GM19035 (cell line): ENCODE data around the gene TAF3.
A peak's percentile ranks its signal among the peaks of the same experiment; 100 is the strongest.
"Not testable (repeated sequence)": the region's sequence is repeated elsewhere in the genome, so short reads cannot be mapped to it uniquely, and the experiment has no call there.

Source experiments
- ATAC-seq: cut with Tn5 transposase; IDR thresholded peaks from one replicate; pipeline ENCODE4 v1.9.1; 2021; ENCODE audit not compliant: unreplicated experiment

The TAF3 gene

DNA sequence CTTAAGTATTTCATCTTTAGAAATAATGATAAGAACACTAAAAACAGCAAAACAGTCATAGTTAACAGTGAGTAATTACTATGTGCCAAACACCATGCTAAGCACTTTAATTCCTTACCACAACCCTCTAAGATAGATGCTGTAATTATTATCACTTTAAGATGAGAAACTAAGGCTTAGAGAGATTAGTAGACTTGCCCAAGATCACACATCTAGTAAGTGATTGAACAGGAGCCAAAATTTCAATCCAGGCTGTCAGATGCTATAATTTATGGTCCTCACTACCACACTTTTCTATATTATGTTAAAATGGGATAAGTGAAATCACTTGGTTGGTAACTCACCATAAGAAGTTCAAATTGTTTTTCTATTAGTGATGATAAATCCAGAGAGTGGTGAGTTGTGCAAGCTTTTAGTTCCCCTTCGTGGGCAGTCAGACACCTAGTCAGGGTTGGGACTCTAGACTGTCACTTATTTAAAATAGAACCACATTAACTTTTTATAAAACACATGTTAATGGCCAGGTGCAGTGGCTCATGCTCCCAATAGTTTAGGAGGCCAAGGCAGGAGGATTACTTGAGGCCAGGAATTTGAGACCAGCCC lies 150.3 kb downstream of the TAF3 start:
- ATAC-seq = no peak

DNA sequence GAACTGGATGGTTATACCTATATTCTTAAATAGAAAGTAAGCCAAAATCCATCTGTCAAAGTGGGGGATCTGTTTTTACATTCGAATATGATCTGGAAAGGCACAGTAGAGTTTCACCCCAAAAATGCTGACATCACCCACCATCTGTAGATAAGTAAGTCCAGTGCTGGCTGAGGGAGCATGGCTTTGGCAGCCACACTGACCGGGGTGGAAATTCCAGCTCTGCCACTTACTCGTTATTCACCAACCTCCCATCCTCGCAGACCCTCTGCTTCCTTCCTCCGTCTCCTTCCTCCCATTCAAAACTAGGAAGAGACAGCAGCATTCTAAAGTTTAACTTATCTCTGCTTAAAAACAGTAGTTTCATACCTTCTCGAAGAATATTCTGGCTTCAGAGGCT lies 151.3 kb downstream of the TAF3 start:
- no peak for ATAC-seq

- ATAC-seq = no peak
Observed at GRCh38 chr10:7971949-7972348, 153.6 kb downstream of the TAF3 start.

DNA sequence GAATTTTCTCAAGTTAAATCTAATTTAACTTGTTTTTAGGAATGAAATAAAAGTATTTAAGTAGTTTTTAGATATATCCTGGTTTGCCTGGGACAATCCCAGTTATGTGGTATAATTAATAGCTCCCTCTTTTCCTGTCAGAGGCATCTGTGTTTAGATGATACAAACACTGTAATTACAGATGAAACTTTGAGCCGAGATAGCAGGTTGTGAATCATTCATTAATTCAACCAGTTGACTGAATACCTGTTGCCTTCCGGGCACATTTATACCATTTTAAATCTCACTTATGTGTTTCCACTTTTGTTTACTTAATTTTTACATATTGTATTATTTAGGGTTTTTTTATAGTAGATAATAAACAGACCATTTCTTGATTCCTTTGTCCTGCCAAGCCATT lies 154.1 kb downstream of the TAF3 start:
- ATAC-seq = no peak

DNA sequence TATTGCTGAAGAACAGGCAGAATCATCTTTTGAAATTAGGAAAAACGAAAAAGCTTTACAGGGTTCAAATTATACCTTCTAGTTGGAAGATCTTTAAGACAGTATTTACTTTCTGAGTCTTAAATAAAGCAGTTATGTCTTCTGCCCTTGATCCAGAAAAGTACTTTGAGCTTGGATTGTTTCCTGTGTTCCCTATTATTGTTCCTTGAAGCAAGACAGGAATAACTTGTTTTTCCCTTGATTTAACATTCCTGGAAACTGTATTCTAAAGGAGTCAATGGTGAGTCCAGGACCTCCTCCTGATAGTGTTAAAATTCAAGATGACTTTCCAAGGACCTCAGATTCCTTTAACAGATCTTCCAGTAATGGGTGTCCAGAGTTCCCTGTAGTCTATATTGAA lies 161.9 kb downstream of the TAF3 start:
- ATAC-seq = no peak

- no peak for ATAC-seq
Observed at GRCh38 chr10:7982727-7983126, 164.4 kb downstream of the TAF3 start.

DNA sequence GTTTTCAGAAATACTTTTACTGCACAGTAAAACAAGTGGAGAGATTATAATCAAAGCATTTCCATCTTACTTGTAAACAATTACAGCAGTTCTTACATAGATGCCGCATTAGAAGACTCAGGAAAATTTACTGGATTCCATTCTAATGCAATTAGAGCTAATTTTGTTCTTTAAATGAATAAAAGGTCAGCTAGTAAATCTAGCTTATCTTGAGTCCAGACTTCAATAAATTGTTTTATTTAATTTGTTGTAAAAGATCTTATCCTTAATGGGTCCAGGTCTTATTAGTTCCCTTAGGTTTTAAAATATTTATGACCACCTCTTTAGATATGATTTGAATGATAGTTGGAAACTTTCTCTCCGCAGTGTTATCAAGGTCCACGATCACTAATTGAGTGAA lies 166.0 kb downstream of the TAF3 start:
- ATAC-seq = no peak

DNA sequence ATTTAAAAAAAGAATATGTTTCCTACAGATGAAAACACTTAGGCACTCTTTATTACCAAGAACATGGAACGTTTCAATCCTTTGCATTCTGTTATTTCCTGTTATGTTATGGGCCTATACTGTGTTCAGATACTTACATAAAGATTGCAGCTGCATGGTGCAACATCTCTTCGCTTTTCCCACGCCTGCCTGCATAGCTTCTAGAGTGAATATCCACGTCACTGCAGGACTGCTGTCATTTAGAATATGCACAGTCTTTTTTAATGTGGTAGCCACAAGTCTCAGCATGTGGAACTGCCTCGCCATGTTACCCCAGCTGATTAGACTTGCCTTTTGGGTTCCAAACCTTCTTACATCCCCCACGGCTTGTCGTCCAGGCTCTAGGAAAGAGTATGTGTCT lies 166.6 kb downstream of the TAF3 start:
- no peak for ATAC-seq

DNA sequence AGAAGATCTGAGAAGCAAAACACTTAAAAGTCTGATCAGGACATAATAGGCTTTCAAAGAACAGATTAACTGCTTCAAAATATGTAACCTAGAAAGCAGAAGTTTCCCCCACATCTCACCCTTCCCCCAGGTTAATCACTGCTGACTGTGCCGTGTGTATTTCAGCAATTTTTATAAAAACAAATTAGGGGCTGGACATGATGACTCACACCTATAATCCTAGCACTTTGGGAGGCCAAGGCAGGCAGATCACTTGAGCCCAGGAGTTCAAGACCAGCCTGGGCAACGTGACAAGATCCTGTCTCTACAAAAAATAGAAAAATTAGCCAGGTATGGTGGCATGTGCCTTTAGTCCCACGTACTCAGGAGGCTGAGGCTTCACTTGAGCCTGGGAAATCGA lies 168.5 kb downstream of the TAF3 start:
- ATAC-seq = no peak

- no peak for ATAC-seq
Observed at GRCh38 chr10:7988989-7989388, 170.7 kb downstream of the TAF3 start.

DNA sequence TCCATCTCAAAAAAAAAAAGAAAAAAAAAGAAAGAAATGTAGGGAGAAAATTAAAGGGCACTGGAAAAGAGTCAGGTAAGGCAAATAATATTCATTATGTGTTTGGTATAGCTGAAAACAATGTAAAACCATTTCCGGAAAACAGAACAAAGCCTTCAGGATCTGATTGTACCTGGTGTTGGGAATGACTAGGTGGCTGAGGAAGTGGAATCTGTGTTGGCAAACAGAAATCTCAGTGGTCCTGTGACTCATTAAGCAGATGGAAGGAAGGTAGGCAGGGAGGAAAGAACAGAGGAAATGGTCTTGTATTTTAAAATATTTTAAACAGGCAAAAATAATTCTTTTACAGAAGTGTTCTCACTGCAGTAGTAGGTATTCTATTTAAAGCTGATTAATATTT lies 180.5 kb downstream of the TAF3 start:
- ATAC-seq = no peak

DNA sequence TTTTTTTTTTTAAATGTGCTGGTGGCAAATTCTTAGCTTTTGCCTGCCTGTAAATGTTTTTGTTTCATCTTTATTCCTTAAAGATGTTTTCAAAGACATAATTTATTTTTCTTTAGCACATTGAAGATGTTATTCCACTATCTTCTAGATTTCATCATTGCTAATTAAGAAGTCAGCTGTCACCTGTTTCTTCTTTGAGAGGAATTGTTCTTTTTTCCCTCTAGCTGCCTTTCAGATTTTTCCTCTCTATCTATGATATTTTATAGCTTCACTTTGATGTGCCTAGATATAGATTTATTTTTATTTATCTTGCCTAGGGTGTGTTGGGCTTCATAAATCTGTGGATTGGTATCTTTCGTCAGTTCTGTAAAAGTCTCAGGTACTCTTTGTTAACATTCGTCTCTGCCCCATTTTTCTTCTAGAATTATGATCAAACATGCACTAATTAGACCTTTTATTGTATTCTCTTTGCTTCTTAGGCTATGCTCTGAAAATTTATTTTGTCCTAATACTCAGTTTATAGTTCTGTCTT lies 186.2 kb downstream of the TAF3 start:
- ATAC-seq = no peak

- ATAC-seq = no peak
Observed at GRCh38 chr10:8006274-8006999, 188.1 kb downstream of the TAF3 start.

DNA sequence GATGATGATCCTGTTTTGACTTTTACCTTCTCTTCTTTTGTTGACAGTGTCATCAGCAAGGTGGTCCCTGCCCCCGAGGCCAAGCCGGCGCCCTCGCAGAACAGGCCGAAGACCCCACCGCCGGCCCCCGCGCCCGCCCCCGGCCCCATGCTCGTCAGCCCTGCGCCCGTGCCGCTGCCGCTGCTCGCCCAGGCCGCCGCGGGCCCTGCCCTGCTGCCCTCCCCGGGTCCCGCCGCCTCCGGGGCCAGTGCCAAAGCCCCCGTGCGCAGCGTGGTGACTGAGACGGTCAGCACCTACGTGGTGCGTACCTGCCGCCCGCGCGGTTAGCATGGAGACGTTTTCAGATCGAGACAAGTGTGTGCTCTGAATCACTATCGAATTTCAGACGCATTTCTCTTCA lies 190.7 kb downstream of the TAF3 start:
- ATAC-seq = no peak

DNA sequence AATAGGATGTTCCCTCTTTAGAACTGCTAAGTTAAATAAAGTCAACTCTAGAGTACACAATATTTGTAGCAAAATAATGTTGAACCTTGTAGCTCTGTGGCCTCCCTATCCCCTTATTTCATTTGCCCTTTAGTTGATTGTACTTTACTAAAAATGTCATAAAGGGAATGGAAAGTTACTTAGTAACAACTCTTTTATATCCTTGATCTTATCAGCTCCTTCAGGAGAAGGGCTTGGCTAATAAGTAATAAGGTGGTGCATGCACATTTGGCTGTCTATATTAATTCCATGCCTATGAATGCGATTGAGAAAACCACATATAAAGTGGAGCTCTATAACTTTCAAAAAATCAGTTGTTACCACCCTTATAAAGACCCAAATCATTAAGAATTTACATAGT lies 194.7 kb downstream of the TAF3 start:
- ATAC-seq = no peak

DNA sequence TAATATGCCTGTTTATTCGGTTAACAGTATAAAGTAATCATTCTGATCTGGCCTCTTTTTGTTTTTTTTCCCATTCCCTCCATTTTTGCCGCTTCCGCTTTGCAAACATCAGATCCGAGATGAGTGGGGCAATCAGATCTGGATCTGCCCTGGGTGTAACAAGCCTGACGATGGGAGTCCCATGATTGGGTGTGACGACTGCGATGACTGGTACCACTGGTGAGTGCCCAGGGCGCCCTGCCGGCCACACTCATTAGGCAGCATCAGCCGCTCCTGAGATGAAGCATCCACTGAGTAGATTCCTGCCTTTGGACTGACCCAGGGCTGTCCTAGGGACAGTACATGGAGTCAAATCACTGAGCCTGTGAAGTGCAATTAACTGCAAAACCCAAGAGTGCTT lies 195.3 kb downstream of the TAF3 start:
- ATAC-seq = no peak

DNA sequence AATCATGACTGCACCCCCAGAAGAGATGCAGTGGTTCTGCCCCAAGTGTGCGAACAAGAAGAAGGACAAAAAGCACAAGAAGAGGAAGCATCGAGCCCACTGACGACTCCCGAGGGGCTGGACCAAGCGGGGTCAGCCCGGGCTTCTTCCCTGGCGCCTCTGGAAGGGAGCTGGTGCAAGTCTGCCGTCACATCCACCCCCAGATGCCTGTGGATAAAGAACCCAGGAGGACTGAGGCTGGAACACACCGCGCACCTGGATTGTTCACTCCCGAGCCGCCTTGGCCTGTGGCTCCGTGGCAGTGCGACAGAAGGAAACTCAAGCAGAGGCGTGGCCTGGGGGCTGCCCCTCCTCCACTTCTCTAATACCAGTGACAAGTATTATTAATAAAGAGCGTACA lies 196.3 kb downstream of the TAF3 start:
- ATAC-seq = no peak

DNA sequence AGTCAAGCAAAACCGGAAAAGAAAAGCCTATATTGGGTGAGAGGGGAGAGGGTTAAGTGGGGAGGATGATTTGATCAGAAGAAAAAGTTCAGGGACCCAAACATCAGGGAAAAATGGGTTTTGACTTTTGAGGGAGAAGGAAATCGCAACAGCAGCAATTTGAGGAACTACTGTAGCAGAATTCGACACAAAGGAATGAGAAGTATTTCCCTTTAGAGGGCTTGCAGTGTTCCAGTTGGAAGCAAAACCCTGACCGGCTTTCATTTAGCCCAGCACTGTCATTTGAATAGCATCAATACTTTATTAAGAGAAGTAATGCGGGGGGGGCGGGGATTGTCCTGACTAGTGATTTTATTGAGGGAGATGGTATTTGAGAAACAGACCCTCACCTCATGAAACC lies 199.0 kb downstream of the TAF3 start:
- no peak for ATAC-seq

- no peak for ATAC-seq
Observed at GRCh38 chr10:8023321-8023720, 205.0 kb downstream of the TAF3 start.

GRCh38 chr10:8023851-8024250 lies 205.5 kb downstream of the TAF3 start:
- no peak for ATAC-seq

GRCh38 chr10:8026349-8027259 lies 208.3 kb downstream of the TAF3 start:
- peak; percentile 49 for ATAC-seq

DNA sequence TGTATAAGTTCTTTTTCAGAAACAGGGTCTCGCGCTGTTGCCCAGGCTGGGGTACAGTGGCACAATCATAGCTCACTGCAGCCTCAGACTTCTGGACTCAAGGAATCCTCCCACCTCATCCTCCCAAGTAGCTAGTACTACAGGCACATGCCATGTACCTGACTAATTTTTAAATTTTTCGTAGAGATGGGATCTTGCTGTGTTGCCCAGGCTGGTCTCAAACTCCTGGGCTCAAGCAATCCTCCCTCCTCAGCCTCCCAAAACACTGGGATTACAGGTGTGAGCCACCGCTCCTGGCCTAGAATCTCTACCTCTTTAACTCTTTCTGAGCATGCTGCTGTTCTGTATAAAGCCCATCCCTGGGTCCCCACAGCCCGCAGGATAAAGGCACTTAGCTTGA lies 212.9 kb downstream of the TAF3 start:
- ATAC-seq = not testable (repeated sequence)
